Frontal cortex (tissue), 4 donors: ENCODE measurements around the gene MYOM1. TPM values are rescaled to one million over a fixed set of nuclear protein-coding genes. Genes with fewer than 3 reads are reported as not detected.

Experiments
- DNase-seq, 2 donors: peaks; one replicate each; pipeline ENCODE4 v3.0.0; 2012; ENCODE audit warnings: low spot score in 2 of 2
- FAIRE-seq: peaks from 2 replicates; lab custom pipeline; 2012; peaks lifted over from hg19 to GRCh38; lab: Jason Lieb, UNC
- total RNA-seq: library from RNA; depleted of rRNA; stranded (reverse); fragments of >200 nt; gene quantifications from one replicate; pipeline ENCODE4 v1.2.3, GENCODE V29; 2014
- donor health status: control.
- donor health status: control.
- donor health status: control.

MYOM1 gene
- total RNA-seq, 1 donor from 2014 or later, result 0.82 TPM

GRCh38 chr18:3157086-3157485 lies 62.7 kb downstream of the MYOM1 start:
- DNase-seq (no peak), FAIRE-seq (no peak)

GRCh38 chr18:3156325-3156640 lies 63.5 kb downstream of the MYOM1 start:
- no peak for FAIRE-seq
- DNase-seq, result no peak

GRCh38 chr18:3154214-3154613 lies 65.6 kb downstream of the MYOM1 start:
- no peak for FAIRE-seq
- DNase-seq, result no peak

GRCh38 chr18:3153107-3153704 lies 66.6 kb downstream of the MYOM1 start:
- FAIRE-seq, result no peak
- no peak for DNase-seq

- no peak for DNase-seq
- FAIRE-seq, result no peak
Measured at GRCh38 chr18:3152294-3152693, 67.5 kb downstream of the MYOM1 start.

- FAIRE-seq (peak; percentile 98), DNase-seq (peak; percentile 31 to 60)
Measured at GRCh38 chr18:3151399-3152264, 68.1 kb downstream of the MYOM1 start.

- FAIRE-seq (no peak), DNase-seq (no peak)
Measured at GRCh38 chr18:3150688-3151087, 69.1 kb downstream of the MYOM1 start.

- FAIRE-seq (no peak), DNase-seq (no peak)
Measured at GRCh38 chr18:3150274-3150673, 69.5 kb downstream of the MYOM1 start.

- FAIRE-seq, result no peak
- DNase-seq, result no peak
Measured at GRCh38 chr18:3148930-3149535, 70.7 kb downstream of the MYOM1 start.

- FAIRE-seq (no peak), DNase-seq (no peak)
Measured at GRCh38 chr18:3147935-3148554, 71.7 kb downstream of the MYOM1 start.

GRCh38 chr18:3140986-3141639 lies 78.7 kb downstream of the MYOM1 start:
- FAIRE-seq (no peak), DNase-seq (no peak)

GRCh38 chr18:3140342-3140741 lies 79.4 kb downstream of the MYOM1 start:
- FAIRE-seq (no peak), DNase-seq (no peak)

- DNase-seq, result no peak
- FAIRE-seq, result no peak
Measured at GRCh38 chr18:3139406-3139805, 80.4 kb downstream of the MYOM1 start.

- no peak for FAIRE-seq
Measured at GRCh38 chr18:3138274-3138975, 81.3 kb downstream of the MYOM1 start.

GRCh38 chr18:3135536-3135935 lies 84.2 kb downstream of the MYOM1 start:
- FAIRE-seq (no peak), DNase-seq (no peak)

More at GRCh38 chr18:3138274-3138975, 81.3 kb downstream of the MYOM1 start:
- no peak for DNase-seq

- no peak for DNase-seq
- FAIRE-seq, result no peak
Measured at GRCh38 chr18:3132700-3133099, 87.1 kb downstream of the MYOM1 start.

GRCh38 chr18:3130344-3130743 lies 89.4 kb downstream of the MYOM1 start:
- no peak for DNase-seq
- no peak for FAIRE-seq

- FAIRE-seq, result peak; percentile 24
- peak; percentile 52 to 56 for DNase-seq
Measured at GRCh38 chr18:3129053-3129864, 90.5 kb downstream of the MYOM1 start.
